SK-N-MC (cell line): ENCODE measurements around the gene BLOC1S2.

ENCODE experiments used
- EZH2 ChIP-seq: fragments of 200-600 bp; sonication (generic); IDR thresholded peaks from one replicate; pipeline ENCODE4 v1.6.1; 2017; ENCODE audit warnings: antibody characterized with exemption
- POLR2AphosphoS5 ChIP-seq: IDR thresholded peaks from 2 replicates; pipeline ENCODE4 v1.6.1; 2012; ENCODE audit warnings: mild to moderate bottlenecking, low read depth, low read length, borderline replicate concordance

DNA sequence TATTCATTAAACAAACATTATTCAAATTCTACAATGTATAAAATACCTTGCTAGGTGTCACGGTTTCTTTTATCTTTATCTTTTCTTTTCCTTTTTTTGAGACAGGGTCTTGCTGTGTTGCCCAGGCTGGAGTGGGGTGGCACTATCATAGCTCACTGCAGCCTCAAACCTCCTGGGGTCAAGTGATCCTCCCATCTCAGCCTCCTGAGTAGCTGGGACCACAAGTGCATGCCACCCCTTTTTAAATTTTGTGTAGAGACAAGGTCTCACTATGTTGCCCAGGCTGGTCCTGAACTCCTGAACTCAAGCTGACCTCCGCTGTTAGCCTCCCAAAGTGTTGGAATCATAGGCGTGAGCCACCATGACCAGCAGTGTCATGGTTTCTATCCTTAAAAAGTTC lies 17.9 kb upstream of the BLOC1S2 start:
- TF ChIP-seq EZH2 (no peak), POLR2AphosphoS5 (no peak)
